Measurements from ENCODE around the gene MAN2A1. TPM values are rescaled to one million over a fixed set of nuclear protein-coding genes. Genes with fewer than 3 reads are reported as not detected.

Gene MAN2A1
- total RNA-seq = 59.9 TPM

DNA sequence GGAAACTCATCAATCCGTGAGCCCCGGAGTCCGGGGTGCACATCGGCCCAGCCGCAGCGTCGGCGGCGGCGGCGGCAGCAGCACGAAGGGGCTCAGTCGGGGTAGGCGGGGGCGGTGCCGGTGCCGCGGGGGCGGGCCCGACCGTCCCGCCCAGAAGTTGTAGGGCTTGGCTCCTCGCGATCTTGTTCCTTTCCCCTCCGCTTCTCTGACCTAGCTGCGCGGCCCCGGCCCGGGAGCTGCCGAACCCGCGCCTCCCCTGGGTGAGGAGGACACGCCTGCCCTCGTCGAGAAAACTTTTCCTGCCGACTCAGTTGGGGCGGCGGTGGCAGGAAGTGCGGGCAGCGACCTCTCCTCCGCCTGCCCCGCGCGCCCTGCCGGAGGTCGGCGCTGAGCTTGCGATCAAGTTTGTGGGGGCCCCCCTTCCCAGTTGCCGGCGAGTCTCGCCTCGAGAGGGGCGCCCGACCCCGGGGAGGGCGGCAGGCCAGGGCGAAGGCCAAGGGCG, at the start of gene MAN2A1:
MAN2A1 (plus strand) TSS at position 188 of the 502 bp plus-strand sequence. CDS start 491 bp downstream, outside the sequence.
- DNase-seq (ENCODE audit: low spot score) (peak; percentile 88), ATAC-seq (peak; percentile 77)

DNA sequence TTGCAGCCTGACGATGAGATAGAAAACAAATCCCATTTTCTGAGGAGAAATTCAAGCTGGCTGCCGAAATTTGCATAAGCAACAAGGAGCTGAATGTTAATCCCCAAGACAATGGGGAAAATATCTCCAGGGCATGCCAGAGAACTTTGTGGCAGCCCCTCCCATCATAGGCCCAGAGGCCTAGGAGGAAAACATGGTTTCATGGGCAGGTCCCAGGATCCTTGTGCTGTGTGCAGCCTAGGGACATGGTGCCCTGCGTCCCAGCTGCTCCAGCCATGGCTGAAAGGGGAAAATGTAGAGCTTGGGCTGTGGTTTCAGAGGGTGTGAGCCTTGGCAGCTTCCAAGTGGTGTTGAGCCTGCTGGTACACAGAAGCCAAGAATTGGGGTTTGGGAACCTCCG, 48.8 kb upstream of the MAN2A1 start:
- ATAC-seq (no peak), DNase-seq (ENCODE audit: low spot score) (no peak)

DNA sequence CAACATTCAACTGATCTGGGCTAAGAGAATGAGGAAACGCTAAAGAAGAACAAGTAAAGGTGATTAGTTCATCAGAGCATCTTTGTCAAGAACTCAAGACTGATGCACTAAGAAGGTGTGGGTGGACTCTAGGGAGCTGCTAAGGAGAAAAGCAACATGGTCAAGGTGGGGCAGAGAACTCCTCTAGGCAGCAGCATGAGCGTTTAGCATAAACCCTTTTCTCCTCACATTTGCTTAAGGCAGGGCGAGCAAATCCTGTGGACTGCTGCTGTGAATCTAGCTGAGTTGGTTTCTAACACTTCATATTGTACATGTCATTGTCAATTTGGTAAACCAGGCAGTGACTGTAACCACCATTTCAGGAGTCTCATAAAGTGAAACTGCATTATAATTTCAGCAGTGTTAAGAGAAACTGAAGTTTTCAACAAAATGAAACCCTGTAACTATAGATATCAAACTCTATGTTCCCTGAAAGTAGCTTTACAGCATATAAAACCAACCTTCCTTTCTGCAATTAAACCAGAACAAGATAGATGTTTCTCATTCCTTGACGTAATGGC, 45.9 kb upstream of the MAN2A1 start:
- no peak for DNase-seq (ENCODE audit: low spot score)
- no peak for ATAC-seq

DNA sequence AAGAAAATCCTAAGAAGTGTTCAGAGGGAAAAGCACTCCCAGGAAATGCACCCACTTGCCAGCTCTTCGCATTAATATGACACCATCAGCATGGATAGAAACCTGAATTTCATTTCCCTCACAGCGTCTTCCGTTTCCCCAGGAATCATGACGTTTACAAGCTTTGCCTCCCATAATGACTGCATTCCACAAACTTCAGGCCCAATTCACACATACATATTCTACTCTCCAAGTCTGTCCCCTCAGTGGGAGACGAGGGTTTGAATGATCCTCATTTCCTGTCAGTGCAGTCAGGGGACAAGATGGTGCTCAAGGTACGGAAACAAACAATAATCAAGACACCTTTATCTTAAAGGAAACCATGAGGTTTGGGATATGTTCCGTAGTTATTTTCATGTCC, 44.9 kb upstream of the MAN2A1 start:
- no peak for ATAC-seq
- no peak for DNase-seq (ENCODE audit: low spot score)

DNA sequence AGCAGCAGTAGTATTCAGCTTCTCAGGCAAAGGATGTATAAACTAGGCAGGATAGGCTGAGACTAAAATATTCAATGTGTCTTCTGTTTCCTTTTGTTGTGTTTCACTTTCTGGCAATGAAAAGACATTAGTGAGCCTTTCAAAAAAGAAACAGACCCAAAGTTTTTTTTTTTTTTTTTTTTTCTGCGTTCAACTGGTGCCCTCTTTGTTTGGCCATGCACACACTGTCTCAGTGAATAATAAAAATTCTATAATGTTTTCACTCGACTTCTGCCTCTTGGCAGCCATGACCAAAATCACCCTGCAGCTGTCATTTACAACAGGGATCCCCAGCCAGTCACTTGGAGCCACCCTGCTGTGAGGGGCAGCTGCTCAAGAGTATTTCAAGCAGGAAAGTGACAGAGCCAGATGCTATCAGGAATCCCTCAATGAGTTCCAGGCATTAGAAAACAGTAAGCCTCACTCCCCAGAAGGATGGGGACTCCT, 44.0 kb upstream of the MAN2A1 start:
- ATAC-seq = no peak
- no peak for DNase-seq (ENCODE audit: low spot score)

DNA sequence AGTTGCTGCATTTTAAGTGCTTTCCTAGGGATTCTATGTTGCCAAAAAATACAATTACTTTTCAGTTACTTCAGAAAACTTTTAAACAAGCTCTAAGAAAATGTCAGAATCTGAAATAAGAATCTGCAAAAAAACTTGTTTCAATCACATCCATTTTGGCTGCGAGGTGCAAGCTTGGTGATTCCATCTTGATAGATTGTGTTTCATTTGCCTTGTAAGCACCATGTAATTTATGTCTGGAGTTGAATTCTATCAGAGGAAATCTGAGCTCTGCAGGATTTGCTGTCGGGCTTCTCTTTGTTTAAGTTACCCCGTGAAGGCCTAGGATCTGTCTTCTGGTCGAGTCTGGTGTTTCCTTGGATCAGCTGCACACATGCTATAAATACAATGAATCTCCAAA, 40.4 kb upstream of the MAN2A1 start:
- ATAC-seq (no peak), DNase-seq (ENCODE audit: low spot score) (no peak)

DNA sequence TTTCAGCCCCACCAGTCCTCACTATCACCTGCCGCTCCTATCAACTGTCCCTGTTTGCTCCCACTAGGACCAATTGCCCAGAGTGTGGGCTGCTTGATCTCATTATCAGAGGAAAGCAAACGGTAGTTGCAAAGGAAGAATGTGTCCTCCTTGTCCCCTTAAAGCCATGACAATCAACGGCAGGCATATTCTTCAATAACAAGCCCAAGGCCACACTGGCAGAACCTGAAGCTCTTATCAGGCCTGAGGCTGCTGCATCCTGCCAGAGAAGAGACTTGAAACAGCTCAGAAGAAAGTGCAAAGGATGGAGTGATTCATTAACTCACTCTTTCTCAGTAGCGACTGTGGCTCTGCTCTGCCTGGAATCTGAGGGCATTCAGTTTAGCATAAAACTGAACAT, 39.2 kb upstream of the MAN2A1 start:
- no peak for DNase-seq (ENCODE audit: low spot score)
- no peak for ATAC-seq

DNA sequence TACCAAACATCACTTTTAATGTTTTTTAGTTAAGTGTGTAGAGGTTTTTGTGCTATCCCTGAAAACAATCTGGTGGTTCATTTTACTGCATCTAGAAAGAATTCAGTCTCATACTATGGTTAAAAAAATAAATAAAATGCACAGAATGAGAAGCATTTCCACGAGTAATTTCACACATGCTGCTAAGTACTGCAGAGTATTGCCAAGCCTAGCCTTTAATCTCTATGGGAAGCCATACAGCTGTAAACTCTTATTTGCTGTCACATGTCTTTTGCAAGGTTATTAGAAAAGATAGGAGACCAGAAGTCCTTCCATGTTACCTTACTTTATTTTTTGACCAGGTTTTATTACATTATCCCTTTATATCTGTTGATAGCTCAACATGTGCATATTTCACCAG, 37.6 kb upstream of the MAN2A1 start:
- DNase-seq (ENCODE audit: low spot score) (no peak), ATAC-seq (no peak)

DNA sequence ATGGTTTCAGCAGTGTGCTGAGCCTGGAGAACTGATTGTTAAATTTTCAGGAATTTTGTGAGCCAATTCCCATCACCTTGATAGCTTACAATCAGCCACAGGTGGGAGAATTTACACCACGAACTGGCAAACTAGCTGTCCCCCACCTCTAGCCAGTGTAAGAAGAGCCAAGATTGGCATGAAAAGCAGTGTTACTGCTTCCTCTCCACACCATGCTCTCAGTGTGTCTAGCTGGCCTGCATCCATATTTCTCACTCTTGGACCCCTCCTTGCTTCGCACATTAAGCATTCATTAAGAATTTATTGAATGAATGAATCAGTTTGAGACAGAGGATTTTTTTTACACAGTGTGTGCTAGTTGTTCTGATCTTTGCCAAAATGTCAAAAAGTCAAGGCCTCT, 36.7 kb upstream of the MAN2A1 start:
- no peak for ATAC-seq

DNA sequence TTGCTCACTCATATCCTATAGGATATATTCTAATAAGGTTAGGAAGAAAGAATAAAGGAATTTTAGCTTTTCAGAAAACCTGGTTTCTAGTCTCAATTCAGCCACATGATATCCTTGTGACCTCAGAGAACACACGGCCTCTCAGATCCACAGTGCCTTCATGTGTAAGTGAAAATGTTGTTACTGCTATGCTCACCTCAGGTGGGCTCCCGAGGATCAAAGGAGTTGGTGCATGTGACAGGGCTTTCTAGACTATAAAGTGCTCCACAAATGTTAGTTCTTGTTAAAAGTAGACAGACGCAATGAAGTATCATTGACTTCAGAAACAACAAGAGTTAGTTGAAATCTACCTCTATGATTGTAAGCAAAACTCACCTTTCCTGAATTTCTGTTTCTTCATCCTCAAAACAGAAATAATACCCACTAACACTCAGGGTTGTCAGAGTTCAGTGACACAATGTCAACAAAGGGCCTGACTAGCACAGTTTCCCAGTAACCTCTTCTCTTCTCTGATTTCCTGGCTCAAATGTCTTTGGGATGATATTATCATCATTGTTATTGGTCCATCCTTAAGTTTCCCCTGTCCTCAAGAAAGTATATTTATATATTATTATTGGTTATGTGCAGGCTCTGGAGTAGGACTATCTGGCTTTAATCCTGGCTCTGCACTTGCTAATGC, 36.0 kb upstream of the MAN2A1 start:
- ATAC-seq (no peak), DNase-seq (ENCODE audit: low spot score) (no peak)

More for the DNA sequence above, 36.7 kb upstream of the MAN2A1 start:
- no peak for DNase-seq (ENCODE audit: low spot score)

DNA sequence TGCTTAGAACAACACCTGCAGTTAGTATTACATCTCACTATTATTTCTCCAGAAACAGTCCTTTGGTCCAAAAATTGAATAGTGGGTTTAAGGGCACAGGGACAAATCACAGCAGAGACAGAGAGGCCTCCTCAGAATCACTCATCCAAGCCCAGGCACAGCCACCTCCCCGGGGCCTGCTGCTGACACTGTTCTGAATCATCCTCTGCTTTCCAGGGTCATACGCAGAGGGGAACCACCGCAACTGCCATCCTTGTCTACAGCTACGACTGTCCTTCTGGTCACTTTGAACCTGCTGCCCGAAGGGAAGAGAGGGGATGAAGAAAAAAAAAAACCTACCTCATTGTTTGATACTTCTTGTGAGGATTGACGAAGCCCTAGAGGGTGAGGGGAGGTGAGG, 35.3 kb upstream of the MAN2A1 start:
- DNase-seq (ENCODE audit: low spot score) = no peak
- no peak for ATAC-seq

DNA sequence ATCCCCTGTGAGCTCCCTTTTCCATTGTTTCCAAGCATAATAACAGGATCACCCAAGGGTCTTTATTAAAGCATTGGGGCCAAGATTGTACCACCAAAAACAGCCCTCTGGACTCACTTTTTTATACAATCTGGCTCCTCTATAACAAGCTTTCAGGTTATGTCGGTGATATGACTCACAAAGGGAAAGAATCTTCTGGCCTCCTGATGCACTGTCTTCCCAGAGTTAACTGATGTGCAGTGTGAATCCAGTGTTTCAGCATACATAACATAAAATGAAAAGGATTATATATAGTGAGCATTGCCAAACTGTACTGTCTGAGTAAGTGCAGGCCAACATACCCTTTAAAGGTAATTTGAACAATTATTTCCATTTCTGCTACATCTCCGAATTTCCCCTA, 33.9 kb upstream of the MAN2A1 start:
- ATAC-seq (no peak), DNase-seq (ENCODE audit: low spot score) (no peak)

DNA sequence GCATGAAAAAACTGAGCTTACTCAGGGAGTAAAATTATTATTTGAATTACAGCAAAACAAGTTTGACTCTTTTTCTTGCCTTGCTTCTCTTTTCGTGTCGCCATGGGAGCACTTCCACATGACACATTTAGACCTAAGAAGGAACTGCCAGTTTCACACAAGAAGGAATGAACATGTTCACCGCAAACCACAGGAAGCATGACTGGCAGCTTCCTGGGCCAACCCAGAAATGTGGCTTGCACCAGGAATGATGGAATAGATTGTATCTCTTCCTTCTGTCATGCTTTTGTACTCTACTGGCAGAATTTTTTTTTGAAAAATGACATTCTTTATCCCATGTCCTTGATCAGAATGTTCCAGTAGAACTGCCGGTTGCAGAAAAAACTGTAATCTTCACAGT, 32.9 kb upstream of the MAN2A1 start:
- peak; percentile 31 for ATAC-seq
- DNase-seq (ENCODE audit: low spot score) = peak; percentile 53

DNA sequence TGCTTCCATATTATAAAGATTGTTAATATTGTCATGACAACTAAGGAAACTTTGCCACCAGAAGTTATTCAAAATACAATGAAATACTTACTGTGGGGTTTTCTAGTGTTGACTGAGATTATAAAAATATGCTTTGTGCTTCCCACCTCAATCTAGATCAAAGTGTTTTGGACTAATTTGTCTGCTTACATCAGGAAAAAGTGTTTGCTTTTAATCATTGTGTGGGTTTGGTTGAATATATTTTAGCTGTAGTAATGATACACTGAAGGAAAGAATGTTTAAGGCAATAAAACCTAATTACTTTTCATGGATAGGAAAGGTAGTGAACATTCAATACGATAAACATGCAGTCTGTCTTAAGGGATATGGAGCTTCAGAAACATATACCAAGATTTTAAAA, 29.8 kb upstream of the MAN2A1 start:
- DNase-seq (ENCODE audit: low spot score) (no peak), ATAC-seq (no peak)

DNA sequence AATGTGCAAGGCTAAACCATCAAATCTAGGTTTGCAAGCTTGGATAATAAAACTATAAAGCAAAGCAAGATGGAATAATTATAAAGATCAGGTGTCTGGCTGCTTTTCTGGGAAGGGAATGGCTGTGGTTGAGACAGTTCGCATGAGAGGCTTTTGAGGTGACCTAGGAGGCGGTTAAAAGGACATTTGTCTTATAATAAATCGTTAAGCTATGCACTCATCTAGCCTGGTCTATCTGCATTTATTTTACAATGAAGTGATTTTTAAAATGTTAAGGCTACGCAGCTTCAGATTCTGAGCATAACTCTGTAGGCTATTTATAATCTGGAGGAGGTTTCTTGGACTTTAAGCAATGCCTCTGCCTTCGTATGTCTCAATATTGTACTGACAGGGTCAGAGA, 29.4 kb upstream of the MAN2A1 start:
- DNase-seq (ENCODE audit: low spot score) = no peak
- ATAC-seq = no peak

DNA sequence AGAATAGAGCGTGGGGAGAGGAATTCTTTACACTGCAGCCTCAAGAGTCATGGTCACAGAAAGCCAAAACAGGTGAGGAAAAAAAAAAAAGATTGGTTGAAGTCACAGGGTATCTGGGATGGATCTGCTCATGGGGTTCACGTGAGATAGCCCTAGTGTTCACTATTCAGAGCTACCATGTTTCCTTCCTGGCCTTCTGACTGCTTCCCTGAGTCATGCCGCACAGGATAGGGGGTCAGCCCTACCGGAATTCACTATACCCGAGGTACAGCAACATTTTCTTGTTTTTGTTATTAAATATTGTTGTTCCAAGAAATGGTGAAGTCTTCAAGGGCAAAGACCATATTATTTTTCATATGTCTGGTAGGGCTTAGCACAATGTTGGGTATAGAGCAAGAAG, 21.5 kb upstream of the MAN2A1 start:
- no peak for DNase-seq (ENCODE audit: low spot score)
- ATAC-seq = no peak

DNA sequence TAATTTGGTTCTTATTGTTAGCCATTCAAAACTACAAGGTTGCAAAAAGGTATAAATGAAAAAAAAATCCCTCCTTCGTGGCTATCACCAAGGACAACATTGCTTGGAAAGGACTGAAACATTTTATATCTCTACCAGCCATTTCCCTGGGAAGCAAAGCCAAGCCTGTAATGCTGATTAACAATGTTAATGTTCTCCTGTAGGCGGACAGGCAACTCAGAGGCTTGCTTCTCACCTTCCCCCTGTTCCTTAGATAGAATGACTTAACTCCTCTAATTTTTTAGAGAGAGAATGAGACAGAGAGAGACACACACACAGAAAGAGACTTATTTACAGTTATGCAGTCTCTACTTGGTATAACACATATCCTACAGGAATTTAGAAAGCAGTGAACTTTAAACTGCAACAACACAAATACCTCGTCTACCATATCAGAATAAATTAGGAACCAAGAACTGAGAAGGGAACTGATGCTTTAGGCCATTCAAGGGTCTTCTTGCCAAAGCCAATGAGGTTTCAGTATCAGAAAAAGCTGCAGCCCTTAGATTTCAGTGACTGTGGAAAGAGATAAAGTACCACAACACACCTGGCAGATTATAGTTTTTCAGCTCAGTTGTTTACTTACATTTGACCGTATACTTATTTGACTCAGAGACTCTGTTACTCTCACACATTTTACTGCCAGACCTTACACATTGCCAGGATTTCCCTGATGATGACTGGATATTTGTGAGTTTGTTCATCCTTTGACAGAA, 20.9 kb upstream of the MAN2A1 start:
- DNase-seq (ENCODE audit: low spot score) (no peak), ATAC-seq (no peak)

DNA sequence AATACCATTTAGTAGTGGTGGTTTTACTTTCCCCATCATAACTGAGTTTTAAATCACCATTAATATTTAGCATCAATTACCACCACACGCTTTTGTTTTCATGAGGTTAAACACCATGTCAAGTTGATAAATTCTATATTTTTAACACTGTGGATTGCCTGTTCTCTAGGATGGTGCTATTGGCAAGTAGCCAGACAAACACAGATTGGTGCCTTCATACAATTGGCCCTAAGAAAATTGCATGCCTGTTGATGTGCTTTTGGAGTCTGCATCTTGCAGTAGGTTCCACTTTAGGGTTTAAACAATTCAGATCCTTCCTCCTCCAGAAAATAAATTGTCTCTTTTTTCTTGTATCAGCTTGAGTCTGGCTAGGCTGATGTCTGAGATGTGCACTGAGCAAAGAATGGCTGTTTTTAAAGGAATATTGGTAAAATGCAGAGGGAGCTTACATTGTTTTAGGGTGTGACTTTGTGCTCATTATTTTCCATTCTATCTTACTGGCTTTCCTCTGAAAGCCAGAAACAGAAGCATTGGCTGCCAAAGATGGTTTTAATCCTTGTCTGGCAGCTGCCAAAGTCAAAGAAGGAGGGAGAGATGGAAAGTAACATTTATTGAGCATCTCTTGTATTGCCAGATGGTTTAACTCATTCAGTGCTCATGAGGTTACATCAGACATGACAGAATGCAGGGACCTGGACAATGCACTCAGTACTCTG, 19.6 kb upstream of the MAN2A1 start:
- no peak for DNase-seq (ENCODE audit: low spot score)
- no peak for ATAC-seq

DNA sequence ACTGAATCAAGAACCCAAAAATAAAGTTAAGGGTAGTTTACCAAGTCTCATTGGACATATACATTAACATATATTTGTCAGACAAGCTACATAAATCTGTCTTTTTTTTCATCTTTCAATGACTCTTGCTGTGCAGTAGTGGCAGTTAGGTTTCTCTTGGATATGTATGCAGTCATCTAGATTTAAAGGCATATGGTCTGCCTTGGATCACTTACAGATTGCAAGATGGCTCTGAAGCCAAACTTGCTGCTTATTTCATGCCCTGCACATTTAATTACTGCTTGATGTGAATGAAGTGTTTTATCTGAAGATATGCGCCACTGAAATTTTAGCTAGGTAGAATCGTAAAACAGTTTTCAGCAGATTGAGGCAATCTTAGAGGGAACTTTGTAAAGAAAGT, 18.6 kb upstream of the MAN2A1 start:
- DNase-seq (ENCODE audit: low spot score) = no peak
- ATAC-seq = no peak

DNA sequence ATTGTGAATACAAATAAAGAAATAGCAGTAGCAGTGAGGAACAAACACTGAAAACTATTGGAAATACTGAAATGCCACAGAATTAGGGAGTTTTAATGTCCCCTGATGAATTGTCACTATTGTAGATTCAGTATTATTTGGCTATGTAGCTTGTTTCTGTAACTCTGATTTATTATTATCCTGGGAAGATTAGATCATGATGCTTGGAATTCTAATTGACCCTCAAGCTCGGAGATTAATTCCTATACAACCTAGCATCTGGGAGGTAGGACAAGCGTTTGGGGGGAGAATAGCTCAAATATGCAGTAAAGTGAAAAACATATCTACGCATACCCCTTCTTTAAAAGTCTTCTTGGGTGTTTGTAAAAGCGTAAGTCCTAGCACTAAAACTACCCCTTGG, 15.1 kb upstream of the MAN2A1 start:
- ATAC-seq = no peak

DNA sequence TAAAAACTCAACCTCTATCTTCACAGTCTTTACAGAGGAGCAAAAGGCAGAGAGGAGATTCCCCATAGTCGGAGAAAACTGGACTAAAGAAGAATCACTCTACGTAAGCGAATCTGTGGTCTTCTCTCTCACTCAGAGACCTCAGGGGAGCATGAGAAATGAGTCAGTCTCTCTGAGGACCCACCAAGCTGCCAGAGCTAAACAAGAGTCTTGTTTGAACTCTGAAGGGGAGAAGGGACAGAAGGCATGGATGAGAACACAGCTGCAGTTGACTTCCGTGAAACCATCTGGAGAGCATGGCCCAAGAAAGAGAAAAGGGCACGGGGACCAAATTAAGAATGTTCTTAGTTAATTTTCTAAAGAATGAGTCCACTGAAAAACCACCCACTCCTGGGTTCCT, 12.8 kb upstream of the MAN2A1 start:
- DNase-seq (ENCODE audit: low spot score) (no peak), ATAC-seq (no peak)

More for the DNA sequence above, 15.1 kb upstream of the MAN2A1 start:
- DNase-seq (ENCODE audit: low spot score) = no peak
